ENCODE measurements around the gene AUTS2. TPM values are rescaled to one million over a fixed set of nuclear protein-coding genes. Genes with fewer than 3 reads are reported as not detected.

The AUTS2 gene
- polyA plus RNA-seq, 1 experiment, result 0.54 TPM

GRCh38 chr7:70239918-70240317 lies 641.6 kb downstream of the AUTS2 start:
- Histone ChIP-seq H3K27me3 (ENCODE audit: control insufficient read depth, insufficient read depth, low read length) (no peaks in the 10 kb centered on the region), H3K36me3 (ENCODE audit: control insufficient read depth, insufficient read depth, low read length) (no peaks in the 10 kb centered on the region), H3K4me3 (ENCODE audit: low read depth, low read length) (no peak overlapping the region)
- TF ChIP-seq, protein P1, sequence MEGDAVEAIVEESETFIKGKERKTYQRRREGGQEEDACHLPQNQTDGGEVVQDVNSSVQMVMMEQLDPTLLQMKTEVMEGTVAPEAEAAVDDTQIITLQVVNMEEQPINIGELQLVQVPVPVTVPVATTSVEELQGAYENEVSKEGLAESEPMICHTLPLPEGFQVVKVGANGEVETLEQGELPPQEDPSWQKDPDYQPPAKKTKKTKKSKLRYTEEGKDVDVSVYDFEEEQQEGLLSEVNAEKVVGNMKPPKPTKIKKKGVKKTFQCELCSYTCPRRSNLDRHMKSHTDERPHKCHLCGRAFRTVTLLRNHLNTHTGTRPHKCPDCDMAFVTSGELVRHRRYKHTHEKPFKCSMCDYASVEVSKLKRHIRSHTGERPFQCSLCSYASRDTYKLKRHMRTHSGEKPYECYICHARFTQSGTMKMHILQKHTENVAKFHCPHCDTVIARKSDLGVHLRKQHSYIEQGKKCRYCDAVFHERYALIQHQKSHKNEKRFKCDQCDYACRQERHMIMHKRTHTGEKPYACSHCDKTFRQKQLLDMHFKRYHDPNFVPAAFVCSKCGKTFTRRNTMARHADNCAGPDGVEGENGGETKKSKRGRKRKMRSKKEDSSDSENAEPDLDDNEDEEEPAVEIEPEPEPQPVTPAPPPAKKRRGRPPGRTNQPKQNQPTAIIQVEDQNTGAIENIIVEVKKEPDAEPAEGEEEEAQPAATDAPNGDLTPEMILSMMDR (IDR thresholded peaks at IDR 0.05; ENCODE audit: insufficient read depth, low read depth, low read length), result no peak
- POLR2A ChIA-PET, result no interaction called here
- CTCF ChIA-PET, result no interaction called here
- no peak for DNase-seq (ENCODE audit: low read depth)

DNA sequence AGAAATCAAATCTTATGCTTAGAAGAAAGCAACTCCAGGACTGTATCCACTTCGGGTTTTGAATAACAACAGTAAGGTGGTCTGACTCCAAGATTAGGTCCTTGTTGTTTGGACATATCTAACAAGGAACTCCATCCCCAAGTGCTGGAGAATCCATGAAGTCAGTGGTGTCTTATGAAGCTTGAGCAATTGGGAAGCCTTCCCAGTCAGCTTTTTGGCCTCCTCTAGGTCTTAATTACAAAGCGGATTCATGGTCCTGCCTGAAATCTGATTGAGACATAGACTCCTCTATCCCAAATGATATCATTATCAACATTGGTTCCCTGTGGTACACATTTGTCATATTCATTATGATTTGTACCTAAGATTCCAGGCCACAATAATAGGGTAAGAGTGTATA lies 642.6 kb downstream of the AUTS2 start:
- Histone ChIP-seq H3K27me3 (ENCODE audit: control insufficient read depth, insufficient read depth, low read length) (no peaks in the 10 kb centered on the region), H3K4me3 (ENCODE audit: low read depth, low read length) (no peak overlapping the region), H3K36me3 (ENCODE audit: control insufficient read depth, insufficient read depth, low read length) (no peaks in the 10 kb centered on the region)
- POLR2A ChIA-PET, result no interaction called here
- TF ChIP-seq, protein P1 (IDR thresholded peaks at IDR 0.05; ENCODE audit: insufficient read depth, low read depth, low read length), result no peak
- no peak for DNase-seq (ENCODE audit: low read depth)
- CTCF ChIA-PET, result no interaction called here

- no peak for DNase-seq (ENCODE audit: low read depth)
- TF ChIP-seq, protein P1 (IDR thresholded peaks at IDR 0.05; ENCODE audit: insufficient read depth, low read depth, low read length), result no peak
- H3K4me3 ChIP-seq (ENCODE audit: low read depth, low read length), result no peak overlapping the region
- ChIA-PET POLR2A (no interaction called here), CTCF (no interaction called here)
- no peaks in the 10 kb centered on the region for H3K36me3 ChIP-seq (ENCODE audit: control insufficient read depth, insufficient read depth, low read length)
- H3K27me3 ChIP-seq (ENCODE audit: control insufficient read depth, insufficient read depth, low read length), result no peaks in the 10 kb centered on the region
Observed at GRCh38 chr7:70241536-70242175, 643.4 kb downstream of the AUTS2 start.

DNA sequence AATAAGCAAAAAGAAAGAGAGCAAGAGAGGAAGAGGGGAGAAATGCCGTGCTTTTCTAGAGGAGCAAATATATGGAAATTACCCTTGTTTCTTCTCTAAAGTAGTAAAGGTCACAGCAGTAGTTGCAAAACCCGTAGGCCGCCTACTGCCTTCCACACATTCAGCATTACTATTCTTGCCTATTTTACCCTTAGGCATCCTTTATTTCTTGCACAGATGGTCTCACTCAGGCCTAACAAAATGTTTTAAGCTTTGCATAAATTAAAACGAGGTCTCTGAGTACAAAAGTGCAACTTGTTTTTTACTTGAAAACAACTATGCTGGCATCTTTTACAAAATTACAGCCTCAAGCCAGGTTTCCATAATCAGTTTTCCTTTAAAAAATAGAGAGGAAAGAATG lies 644.6 kb downstream of the AUTS2 start:
- H3K4me3 ChIP-seq (ENCODE audit: low read depth, low read length), result no peak overlapping the region
- POLR2A ChIA-PET, result no interaction called here
- no peak for DNase-seq (ENCODE audit: low read depth)
- no peaks in the 10 kb centered on the region for H3K36me3 ChIP-seq (ENCODE audit: control insufficient read depth, insufficient read depth, low read length)
- H3K27me3 ChIP-seq (ENCODE audit: control insufficient read depth, insufficient read depth, low read length), result no peaks in the 10 kb centered on the region
- CTCF ChIA-PET, result no interaction called here
- TF ChIP-seq, protein P1 (IDR thresholded peaks at IDR 0.05; ENCODE audit: insufficient read depth, low read depth, low read length), result no peak

- no peak for DNase-seq (ENCODE audit: low read depth)
- Histone ChIP-seq H3K36me3 (ENCODE audit: control insufficient read depth, insufficient read depth, low read length) (no peaks in the 10 kb centered on the region), H3K27me3 (ENCODE audit: control insufficient read depth, insufficient read depth, low read length) (no peaks in the 10 kb centered on the region), H3K4me3 (ENCODE audit: low read depth, low read length) (no peak overlapping the region)
- ChIA-PET CTCF (no interaction called here), POLR2A (no interaction called here)
- TF ChIP-seq, protein P1 (IDR thresholded peaks at IDR 0.05; ENCODE audit: insufficient read depth, low read depth, low read length), result no peak
Observed at GRCh38 chr7:70243443-70243842, 645.2 kb downstream of the AUTS2 start.

Measured in BJ (cell line).